ENCODE measurements around the gene TBC1D4.
"Not testable (repeated sequence)": the region's sequence is repeated elsewhere in the genome, so short reads cannot be mapped to it uniquely, and the experiment has no call there.

The TBC1D4 gene

DNA sequence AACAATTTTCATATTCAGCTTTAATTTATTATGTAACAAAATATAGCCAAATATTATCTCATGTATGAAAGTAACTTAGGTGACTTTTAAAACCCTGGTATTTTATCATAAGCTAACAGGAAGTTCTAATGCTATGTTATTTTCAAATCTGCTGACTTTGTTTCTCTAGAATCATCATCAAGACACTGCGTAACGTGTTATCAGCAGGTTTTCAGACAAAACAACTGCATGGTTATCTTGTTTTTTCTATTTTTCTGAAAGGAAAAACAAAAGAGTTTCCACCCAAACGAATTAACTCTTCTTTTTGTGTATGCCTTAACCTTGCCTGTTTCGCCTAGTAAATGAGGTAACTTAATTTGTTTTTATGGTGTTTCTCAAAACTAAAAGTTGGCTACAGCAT lies 156.3 kb downstream of the TBC1D4 start:
- DNase-seq (ENCODE audit: low spot score): no peak

DNA sequence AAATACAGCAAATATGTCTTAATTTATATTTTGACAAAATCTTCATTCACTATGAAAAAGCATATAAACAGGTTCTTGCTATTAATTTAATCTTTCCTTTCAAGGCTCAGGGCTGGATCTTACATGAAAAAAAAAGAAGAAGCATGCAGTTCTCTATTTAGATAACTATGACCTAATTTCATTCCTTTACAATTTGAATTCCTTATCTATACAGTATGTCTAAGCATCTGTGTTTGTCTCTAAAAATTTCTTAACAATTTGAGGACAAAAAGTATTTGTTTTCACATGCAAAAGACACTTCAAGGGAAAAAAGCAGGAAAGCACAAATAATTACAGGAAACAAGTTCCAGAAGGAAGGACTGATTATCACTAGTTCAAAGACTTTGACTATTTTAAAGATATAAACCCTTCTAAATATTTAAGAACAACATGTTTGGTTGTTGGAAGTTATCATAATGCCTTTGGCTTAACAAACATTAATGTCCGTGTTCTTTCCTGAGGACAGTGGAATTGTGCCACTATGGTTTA lies 157.5 kb downstream of the TBC1D4 start:
- no peak for DNase-seq (ENCODE audit: low spot score)

DNA sequence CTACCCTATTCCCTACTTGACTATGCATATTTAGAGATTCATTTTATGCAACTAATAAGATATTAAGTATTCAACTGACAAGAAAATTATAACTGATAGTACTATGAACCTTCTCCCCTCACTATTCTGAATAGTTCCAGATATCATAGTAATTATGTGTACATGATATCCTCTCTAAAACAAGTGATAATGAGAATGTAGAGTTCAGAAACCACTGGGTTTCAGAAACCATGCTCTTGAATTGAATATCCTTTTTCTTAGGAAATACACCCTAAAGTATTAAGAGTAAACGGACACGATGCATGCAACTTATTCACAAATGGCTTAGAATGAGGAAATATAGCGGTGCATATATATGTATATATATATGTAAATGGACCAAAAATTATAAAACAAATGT lies 160.9 kb downstream of the TBC1D4 start:
- DNase-seq (ENCODE audit: low spot score): no peak

DNA sequence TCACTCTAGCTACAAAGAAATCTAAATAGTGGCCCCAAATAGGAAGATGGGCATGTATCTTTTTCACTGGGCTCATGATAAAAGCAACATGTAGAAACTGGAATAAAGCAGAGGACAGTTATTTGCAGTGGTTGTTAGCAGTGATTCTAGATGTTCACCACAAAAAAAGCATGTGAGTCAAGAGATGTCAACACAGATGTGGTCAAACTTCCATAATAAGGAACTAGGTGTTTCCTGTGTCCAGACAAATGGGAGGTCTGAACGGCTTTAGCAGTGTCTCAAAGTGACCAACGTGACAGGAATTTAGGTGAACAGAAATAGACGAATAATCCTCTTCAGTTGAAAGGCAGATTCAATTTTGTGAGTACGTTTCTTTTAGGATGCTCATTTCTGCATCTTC lies 162.7 kb downstream of the TBC1D4 start:
- DNase-seq (ENCODE audit: low spot score): no peak

DNA sequence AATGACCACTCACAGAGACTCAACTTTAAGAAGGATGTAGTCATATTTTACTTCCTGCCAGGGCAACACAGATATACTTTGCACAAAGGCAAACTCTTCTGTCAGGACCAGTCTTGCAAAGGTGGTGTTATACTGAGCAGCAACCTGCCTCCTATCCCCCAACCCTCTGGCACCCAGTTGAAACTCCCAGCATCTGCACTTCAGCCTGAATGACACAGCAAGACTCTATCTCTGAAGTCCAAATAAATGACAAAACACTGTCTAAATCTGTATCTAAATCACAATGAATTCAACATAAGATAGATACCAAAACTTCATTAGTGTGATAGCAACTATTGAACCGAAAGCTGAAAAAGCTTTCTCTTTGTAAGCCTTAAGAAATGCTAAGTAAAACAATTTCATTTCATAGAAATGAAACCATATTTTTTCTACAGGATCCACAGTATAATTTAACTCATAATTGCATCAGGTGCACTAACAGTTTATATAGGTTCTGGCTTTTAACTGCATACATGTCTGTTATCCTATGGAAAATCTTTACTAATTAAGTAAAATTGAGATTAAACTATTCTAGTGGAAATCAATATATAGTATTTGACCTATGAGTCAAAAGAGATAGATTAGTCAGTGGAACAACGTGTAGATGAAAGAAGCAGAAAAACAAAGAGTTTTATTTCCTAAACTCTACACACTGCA lies 163.7 kb downstream of the TBC1D4 start:
- DNase-seq (ENCODE audit: low spot score): no peak

DNA sequence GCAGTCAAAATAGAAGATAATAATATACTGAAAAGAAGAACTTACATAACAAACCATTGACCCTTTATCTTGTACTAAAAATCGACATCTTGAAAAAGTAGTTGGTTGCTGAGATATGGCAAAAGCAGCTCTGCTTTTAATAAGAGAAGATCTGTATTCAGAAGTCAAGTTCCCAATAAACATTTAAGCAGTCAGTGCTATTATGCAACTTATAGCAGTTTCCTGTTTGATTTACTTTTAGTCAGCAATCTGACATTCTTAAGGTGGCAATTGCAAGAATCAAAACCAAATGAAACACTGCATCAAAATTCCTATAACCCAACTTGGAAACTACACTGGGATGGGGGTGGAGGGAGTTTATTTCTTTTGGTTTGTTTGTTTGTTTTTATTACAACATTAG lies 165.5 kb downstream of the TBC1D4 start:
- DNase-seq (ENCODE audit: low spot score): no peak

DNA sequence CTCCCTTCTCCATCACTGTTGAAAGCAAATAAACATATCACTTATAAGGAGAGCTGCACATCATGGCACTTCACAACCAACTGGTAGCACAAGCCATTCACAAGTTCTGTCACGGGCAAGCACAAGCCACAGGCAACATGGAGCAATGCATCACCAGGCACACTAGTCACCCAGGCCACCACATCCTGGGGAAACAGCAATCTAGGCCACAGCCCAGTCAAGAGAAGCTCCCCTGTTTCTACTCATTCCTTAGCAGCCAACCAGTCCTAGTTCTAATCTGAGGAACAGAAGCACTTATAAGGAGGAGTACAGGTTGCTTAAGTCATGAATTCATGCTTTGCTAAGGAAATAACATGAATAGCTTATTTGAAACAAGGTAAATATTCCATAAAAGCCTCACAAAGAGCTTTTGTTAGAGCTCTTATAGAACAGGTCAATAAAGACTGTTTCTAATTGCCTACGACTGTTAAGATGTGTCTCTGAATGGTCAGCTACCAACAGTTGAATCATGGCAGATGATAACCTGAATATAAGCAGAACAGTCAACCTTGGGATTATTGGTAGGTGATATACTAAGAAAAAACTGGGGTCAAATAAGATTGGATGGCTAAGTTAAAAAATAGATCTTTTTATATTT lies 169.0 kb downstream of the TBC1D4 start:
- DNase-seq (ENCODE audit: low spot score): no peak

DNA sequence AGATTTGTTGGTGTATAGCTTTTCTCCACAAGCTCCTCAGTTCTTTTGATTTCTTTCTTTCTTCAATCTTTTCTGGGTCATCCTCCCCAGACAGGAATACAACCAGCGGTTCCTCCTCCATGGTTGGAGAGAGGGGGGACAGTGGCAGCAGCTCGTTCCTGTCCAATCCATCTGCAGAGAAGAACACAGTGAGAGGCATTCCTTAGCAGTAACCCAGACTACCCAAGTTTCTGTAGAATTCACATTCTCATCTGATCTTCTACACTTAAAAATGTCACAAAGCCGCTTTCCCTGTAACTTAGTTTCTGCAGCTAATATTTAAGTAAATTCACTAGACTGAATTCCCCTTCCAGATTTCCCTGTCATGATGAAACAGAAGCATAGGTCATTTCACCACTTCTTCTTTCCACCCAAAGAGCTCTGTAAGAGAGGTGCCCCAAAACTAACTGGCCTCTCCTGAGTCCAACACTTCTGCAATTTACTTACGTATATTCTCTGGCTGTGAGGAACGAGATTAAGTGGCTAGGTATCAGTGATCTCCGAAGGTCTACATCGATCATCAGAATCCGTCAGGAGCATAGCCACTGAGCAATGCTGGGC lies 171.9 kb downstream of the TBC1D4 start:
- DNase-seq (ENCODE audit: low spot score): no peak

DNA sequence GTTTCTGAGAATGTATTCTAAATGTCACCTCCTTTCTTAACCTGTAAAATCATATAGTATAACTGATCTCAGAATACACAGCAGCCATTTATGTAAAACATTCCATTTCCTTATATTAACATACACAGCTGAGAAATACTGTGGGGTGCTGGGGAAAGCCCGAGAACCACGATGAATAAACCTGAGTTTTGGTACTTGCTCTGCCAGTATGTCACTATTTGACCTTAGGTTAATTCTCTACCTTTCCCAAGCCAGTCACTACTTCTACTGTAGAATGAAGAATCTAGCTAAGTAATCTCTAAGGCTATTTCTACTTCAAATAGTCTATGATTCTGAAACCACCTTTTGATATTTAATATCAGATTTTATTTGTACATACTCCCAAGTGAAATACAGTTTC lies 173.7 kb downstream of the TBC1D4 start:
- DNase-seq (ENCODE audit: low spot score): no peak

DNA sequence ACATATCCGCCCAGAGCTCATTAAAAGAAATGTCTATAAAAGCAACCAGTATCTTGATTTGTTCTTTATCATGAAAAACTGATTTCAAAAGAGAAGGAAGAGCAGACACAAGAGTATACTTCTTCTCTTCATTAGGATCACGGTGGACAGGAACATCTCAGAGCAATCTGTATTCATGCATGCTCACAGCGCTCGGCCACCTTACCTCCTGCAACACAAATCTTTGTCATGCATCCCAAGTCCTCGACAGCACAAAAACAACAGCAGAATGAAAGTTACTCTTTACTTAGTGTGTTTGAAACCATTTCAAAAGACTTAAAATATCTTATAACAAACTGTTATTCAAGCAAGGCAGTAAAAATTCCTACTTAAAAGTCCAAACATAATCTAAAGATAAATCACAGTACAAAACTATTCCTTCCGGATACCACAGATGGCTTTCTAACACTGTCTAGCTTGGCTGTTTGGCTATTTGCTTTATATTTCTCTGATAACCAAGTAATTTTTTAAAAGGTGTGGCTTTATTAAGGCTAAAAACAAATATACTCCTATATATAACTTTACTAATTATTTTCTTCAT lies 174.5 kb downstream of the TBC1D4 start:
- DNase-seq (ENCODE audit: low spot score): no peak

DNA sequence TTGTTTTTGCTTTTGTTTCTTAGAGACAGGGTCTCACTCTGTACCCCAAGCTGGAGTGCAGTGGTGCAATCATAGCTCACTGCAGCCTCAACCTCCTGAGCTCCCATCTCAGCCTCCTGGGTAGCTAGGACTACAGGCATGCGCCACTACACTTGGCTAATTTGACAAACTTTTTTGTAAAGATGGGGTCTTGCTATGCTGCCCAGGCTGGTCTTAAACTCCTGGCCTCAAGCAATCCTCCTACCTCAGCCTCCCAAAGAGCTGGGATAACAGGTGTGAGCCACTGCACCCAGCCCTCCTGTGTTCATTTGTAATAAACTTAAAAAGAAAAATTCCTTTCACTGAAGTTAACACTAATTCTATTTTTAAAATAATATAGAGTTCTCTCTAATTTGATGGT lies 175.0 kb downstream of the TBC1D4 start:
- DNase-seq (ENCODE audit: low spot score): not testable (repeated sequence)

DNA sequence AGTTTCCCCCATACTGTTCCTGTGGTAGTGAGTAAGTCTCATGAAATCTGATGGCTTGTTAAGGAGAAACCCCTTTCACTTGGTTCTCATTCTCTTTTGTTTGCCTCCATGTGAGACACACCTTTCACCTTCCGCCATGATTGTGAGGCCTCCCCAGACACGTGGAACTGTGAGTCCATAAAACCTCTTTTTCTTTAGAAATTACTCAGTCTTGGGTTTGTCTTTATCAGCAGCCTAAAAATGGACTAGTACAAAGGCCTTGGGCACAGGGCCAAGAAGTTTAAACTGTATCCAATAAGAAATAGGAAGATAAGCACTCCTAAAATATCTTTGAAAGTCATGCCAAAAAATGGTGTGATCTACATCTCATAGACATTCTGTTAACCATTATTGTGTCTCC lies 176.9 kb downstream of the TBC1D4 start:
- DNase-seq (ENCODE audit: low spot score): no peak

DNA sequence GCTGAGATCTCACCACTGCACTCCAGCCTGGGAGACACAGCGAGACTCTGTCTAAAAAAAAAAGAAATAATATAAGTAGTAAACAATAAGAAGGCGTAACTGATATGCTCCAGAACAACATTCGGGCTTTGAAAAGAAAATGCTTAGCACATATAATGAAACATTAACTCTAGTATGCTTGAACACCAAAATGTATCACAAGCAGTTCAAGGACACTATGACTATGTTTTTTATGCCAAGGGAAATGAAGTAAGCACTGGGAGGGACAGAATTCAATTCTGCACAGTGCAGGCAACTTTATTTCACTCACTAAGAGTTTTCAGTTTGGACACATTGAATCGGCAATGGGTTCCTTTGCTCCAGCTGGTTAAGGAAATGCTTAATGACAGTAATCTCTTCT lies 178.7 kb downstream of the TBC1D4 start:
- DNase-seq (ENCODE audit: low spot score): no peak

DNA sequence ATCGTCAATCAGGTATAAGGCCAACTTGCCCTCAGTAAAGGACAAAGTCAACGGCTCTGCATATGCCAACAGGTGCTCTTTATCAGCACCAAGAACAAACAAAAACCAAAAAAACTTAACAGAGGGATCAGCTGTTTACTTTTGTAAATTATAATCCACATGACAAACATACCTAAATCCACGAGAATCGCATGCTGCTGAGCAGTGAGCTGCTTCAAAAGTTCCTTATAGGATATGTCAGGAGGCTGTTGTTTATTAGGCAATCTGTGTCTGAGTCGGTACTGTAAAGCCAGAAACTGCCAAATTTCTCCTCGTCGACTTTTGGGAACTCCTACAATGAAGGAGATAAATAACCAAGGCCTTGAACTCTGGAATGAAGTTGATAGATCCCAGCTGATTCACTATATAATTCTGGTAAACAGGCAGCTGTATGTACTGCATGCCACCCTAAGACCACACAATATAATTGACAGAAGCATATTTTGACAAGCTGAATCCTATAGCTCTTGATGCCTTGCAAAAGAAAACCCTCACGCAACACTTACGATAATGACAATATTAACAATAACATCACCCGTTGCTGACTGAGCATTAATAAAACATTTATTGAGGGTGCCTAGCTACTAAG lies 179.8 kb downstream of the TBC1D4 start:
- no peak for DNase-seq (ENCODE audit: low spot score)

DNA sequence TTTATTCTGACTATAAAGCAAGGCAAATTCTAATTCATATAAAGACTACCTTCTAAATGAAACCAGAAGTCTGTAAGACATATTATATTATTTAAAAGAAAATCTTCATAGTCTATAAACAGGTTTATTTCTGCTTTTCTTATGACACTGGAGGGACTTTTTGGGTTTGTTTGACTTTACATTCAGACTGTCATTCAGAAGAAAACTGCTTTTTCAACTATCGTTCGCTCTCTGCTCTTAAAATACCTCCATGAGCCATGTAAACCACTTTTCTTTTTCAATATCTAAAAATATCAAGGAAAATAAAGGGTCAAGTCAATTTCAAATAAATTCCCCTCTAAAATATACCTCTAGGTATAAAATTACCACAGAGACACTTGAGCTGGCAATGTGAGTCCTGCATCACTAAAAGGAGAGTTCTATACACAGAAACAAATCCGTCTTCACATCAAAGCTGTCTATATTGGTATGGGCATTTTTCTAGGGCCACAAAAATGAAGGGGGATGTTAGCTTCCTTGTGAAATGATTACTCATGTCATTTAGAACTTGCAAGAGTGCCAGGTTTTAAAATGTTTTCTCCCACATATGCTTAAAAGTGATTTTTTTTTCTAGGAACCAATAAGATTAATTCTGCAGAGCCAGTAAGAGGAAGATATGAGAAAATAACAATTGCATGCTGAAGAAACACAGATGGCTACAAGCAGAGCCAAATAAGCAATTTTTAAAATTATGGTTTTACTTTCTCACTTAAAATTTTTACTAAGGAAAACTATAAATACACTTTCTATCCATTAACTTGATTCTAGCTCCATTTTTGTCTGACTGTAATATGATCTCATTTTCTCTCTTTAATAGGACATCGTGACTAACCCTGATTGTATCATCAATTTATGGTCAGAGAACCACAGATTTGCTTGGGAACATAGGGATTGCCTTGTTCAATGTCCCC lies 181.8 kb downstream of the TBC1D4 start:
- DNase-seq (ENCODE audit: low spot score): no peak

DNA sequence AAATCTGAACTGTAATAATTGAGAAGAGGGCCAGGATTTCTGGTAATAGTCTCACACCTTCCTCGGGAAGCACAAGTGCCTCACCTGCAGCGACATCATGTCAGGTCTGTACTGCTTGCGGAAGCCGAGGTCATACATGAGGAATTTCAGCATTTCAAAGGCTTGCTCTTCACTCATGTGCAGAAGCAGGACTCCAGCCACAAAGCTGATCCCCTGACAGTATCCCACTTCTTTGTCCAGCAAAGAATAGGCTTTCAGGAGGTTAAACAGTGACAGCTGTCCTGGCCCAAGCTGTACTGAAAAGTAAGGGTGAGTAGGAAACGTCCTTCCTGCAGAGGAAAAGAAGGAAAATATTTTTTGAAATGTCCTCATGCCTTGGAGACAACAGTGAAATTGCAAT lies 182.7 kb downstream of the TBC1D4 start:
- DNase-seq (ENCODE audit: low spot score): no peak

DNA sequence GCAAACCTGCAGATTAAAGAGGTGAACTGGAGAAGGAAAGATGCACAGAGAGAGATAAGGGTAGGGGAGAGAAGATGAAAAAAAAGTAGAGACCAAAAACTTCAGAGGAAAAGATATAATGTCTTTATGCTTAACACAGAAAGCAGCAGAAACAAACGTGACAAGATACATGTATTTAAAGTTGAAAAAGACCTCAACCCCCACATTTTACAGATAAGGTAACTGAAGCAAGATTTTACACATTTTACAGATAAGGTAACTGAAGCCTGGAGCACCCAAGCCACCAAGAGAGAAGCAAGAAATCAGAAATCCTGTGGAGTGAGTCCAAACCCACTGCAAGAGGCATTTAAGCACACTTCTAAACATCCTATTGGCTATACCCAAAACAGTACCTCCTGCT lies 185.3 kb downstream of the TBC1D4 start:
- no peak for DNase-seq (ENCODE audit: low spot score)

DNA sequence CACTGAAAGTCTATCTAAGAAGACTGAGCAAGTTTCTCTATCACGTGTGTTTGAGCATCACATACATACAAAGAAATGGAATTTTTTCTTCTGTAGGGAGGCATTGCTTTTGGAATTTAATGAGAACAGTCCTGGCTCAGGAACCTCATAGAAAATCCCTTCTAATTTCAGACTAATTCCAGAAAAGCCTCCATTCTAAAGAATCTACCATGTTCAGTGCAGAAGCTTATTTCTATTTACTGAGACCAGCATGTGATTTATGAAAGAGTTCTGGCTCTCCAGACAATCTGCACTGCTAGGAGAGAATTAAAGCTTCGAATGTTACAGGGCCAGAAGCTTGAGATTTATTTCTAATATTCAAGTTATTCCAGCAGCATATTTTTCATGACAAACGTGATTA lies 186.8 kb downstream of the TBC1D4 start:
- DNase-seq (ENCODE audit: low spot score): no peak

DNA sequence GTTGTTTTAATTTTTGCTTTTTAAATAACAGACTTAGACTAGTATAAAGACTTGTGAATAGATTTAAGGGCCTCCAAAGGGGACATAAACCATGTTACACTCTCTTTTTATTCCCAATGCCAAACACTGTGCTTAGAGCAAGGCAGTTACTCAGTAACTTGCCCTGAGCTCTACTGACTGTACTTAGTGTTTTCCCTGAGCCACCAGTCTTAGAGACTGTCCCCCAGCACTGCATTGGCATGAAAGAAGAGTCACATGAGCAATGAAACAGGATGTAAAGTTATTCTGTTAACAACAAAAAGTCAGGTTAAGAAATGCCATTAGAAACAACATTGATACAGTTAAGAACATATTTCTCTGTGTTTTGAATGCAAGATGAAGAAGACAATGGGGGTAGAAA lies 187.9 kb downstream of the TBC1D4 start:
- no peak for DNase-seq (ENCODE audit: low spot score)

DNA sequence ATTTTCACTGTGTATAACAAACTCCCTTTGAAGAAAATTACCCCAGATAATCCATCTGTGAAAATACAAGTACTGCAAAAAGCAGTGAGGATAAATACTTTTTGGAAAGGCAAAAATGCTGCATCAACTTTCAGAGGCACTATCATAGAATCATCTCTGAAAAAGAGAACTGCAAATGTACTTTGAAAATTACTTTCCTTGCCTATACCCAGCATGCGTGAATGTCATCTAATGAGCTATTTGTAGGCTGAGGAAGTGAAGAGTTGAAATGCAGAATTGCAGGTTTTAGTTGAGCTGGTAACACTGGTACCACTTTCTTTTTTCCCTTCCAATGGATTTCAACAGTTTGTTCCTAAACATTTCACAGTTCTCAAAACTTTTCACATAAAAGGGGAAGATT lies 196.7 kb downstream of the TBC1D4 start:
- DNase-seq (ENCODE audit: low spot score): no peak

DNA sequence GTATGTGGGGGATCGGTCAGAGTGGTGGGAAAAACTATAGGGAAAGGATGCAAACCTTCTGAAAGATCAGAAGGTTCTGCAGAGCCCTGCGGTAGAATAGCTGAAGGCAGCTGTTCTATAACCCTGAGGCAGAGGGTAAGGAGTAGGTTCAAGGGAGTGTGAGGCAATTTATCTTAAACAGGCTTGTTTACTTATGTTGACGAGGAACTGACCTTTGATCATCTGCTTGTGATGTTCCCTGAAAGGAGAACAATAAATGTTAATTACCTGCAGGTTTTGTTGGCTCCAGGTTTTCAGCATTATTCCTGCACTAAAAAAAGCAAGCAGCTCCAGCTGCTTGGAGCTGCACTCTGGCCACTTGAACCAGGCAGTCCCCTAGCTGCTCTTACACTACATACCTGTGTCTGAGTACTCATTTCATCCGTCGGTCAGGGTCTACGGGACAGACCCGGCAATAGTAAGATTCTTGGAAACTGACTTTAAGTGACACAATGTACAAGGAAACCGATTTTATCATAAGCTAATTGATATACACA lies 202.1 kb downstream of the TBC1D4 start:
- no peak for DNase-seq (ENCODE audit: low spot score)

Data from iPS-NIHi11 (cell line).